Liver (tissue), 9 donors: Measurements from ENCODE around the gene KRTAP4-3. TPM values are rescaled to one million over a fixed set of nuclear protein-coding genes. Genes with fewer than 3 reads are reported as not detected.

ENCODE experiments used
- DNase-seq: peaks from one replicate; pipeline ENCODE4 v3.0.0-alpha.2; 2017; ENCODE audit warnings: low spot score
- H3K27ac ChIP-seq, 2 donors: one replicate each; pipeline ENCODE4 v1.7.0; 2013; ENCODE audit warnings: inconsistent platforms in 2 of 2, low read length in 2 of 2, control low read depth in 1 of 2, low read depth in 1 of 2, mild to moderate bottlenecking in 1 of 2
- H3K27me3 ChIP-seq, 4 donors: one replicate each; pipeline versions ENCODE4 v1.6.1 to v1.7.0; 2013; ENCODE audit warnings: low read length in 3 of 4, inconsistent platforms in 1 of 4, mild to moderate bottlenecking in 1 of 4, moderate library complexity in 1 of 4; ENCODE audit not compliant: control insufficient read depth in 4 of 4, insufficient read depth in 4 of 4
- H3K36me3 ChIP-seq, 4 donors: one replicate each; pipeline versions ENCODE4 v1.6.1 to v1.7.0; 2013; ENCODE audit warnings: low read length in 3 of 4, mild to moderate bottlenecking in 3 of 4, low read depth in 1 of 4, moderate library complexity in 1 of 4; ENCODE audit not compliant: control insufficient read depth in 4 of 4, insufficient read depth in 3 of 4
- H3K4me1 ChIP-seq, 4 donors: one replicate each; pipeline versions ENCODE4 v1.6.1 to v1.7.0; 2013; ENCODE audit warnings: low read length in 3 of 4, mild to moderate bottlenecking in 3 of 4, moderate library complexity in 1 of 4; ENCODE audit not compliant: control insufficient read depth in 4 of 4, insufficient read depth in 4 of 4
- H3K4me3 ChIP-seq, 3 donors: one replicate each; pipeline versions ENCODE4 v1.6.1 to v1.7.0; 2013; ENCODE audit warnings: low read length in 3 of 3, control low read depth in 1 of 3, low read depth in 1 of 3, mild to moderate bottlenecking in 1 of 3
- H3K9ac ChIP-seq, 2 donors: one replicate each; pipeline ENCODE4 v1.7.0; 2013; ENCODE audit warnings: low read length in 2 of 2, mild to moderate bottlenecking in 2 of 2, moderate library complexity in 2 of 2, control low read depth in 1 of 2, low read depth in 1 of 2
- H3K9me3 ChIP-seq, 4 donors: one replicate each; pipeline versions ENCODE4 v1.6.1 to v1.7.0; 2013; ENCODE audit warnings: low read length in 3 of 4; ENCODE audit not compliant: control insufficient read depth in 4 of 4
- EGR1 ChIP-seq, 2 donors: IDR thresholded peaks; 2 replicates each; pipeline ENCODE4 v1.6.1; 2016 to 2018; ENCODE audit warnings: antibody characterized with exemption in 2 of 2, low read depth in 2 of 2
- FOXA1 ChIP-seq: IDR thresholded peaks from 2 replicates; pipeline ENCODE4 v1.6.1; 2016; ENCODE audit warnings: antibody characterized with exemption
- FOXA2 ChIP-seq: IDR thresholded peaks from 2 replicates; pipeline ENCODE4 v1.6.1; 2016; ENCODE audit warnings: antibody characterized with exemption
- GABPA ChIP-seq, 2 donors: IDR thresholded peaks in 1 of 2; conservative IDR thresholded peaks in 1 of 2; 2 replicates each; pipeline ENCODE4 v1.6.1; 2016; ENCODE audit warnings: antibody characterized with exemption in 2 of 2, mild to moderate bottlenecking in 1 of 2, moderate library complexity in 1 of 2
- HNF4A ChIP-seq, 2 donors: conservative IDR thresholded peaks; 2 replicates each; pipeline ENCODE4 v1.6.1; 2016; ENCODE audit warnings: antibody characterized with exemption in 2 of 2, mild to moderate bottlenecking in 2 of 2
- HNF4G ChIP-seq: IDR thresholded peaks from 2 replicates; pipeline ENCODE4 v1.6.1; 2016; ENCODE audit warnings: antibody characterized with exemption
- JUND ChIP-seq, 2 donors: IDR thresholded peaks; 2 replicates each; pipeline ENCODE4 v1.6.1; 2016; ENCODE audit warnings: antibody characterized with exemption in 2 of 2
- MAX ChIP-seq: IDR thresholded peaks from 2 replicates; pipeline ENCODE4 v1.6.1; 2016; ENCODE audit warnings: antibody characterized with exemption
- NR2F2 ChIP-seq: IDR thresholded peaks from 2 replicates; pipeline ENCODE4 v1.6.1; 2016; ENCODE audit warnings: antibody characterized with exemption
- RAD21 ChIP-seq, 2 donors: IDR thresholded peaks; 2 replicates each; pipeline ENCODE4 v1.6.1; 2016; ENCODE audit warnings: antibody characterized with exemption in 2 of 2, mild to moderate bottlenecking in 2 of 2
- REST ChIP-seq: IDR thresholded peaks from 2 replicates; pipeline ENCODE4 v1.6.1; 2016; ENCODE audit warnings: antibody characterized with exemption, mild to moderate bottlenecking
- RXRA ChIP-seq, 2 donors: IDR thresholded peaks; 2 replicates each; pipeline ENCODE4 v1.6.1; 2017 to 2018; ENCODE audit warnings: antibody characterized with exemption in 2 of 2, mild to moderate bottlenecking in 1 of 2
- SP1 ChIP-seq: IDR thresholded peaks from 2 replicates; pipeline ENCODE4 v1.6.1; 2018; ENCODE audit warnings: antibody characterized with exemption, mild to moderate bottlenecking
- TAF1 ChIP-seq: conservative IDR thresholded peaks from 2 replicates; pipeline ENCODE4 v1.6.1; 2016; ENCODE audit warnings: antibody characterized with exemption, mild to moderate bottlenecking
- YY1 ChIP-seq: IDR thresholded peaks from 2 replicates; pipeline ENCODE4 v1.6.1; 2016; ENCODE audit warnings: antibody characterized with exemption, mild to moderate bottlenecking
- ZBTB33 ChIP-seq: IDR thresholded peaks from 2 replicates; pipeline ENCODE4 v1.6.1; 2016; ENCODE audit warnings: antibody characterized with exemption
- WGBS: extraction: QIAGEN DNeasy Blood & Tissue Kit; methylation state at CpG from one replicate; pipeline ENCODE4 v1.1.7; 2013; 5-methylcytosine and 5-hydroxymethylcytosine counted together
- polyA plus RNA-seq, 2 donors: library from polyadenylated mRNA; stranded (reverse) in 1 of 2; unstranded in 1 of 2; fragments of 200-250 nt in 1 of 2; fragments of >200 nt in 1 of 2; fragmentation: Nextera tagmentation in 1 of 2; extraction: Ambion mirVana in 1 of 2; gene quantifications; one replicate each; pipeline versions ENCODE4 v1.2.1 to v1.2.3, GENCODE V29; 2013 to 2015
- total RNA-seq, 2 donors: library from RNA; depleted of rRNA; stranded (reverse); fragments of >200 nt; gene quantifications; one replicate each; pipeline ENCODE4 v1.2.3, GENCODE V29; 2014
- TF ChIP-seq, protein P1 (sequence below): fragments of 150-350 bp; IDR thresholded peaks from 2 replicates; pipeline ENCODE4 v1.5.1; 2017; ENCODE audit warnings: improper control_type of control experiment, low read depth, low read length; ENCODE audit not compliant: missing input control
- TF ChIP-seq, protein P2 (sequence below): IDR thresholded peaks from 2 replicates; pipeline ENCODE4 v1.6.1; 2016; ENCODE audit warnings: antibody characterized with exemption
- donor health status: healthy.
- donor health status: healthy.
- donor health status: healthy.
- donor health status: healthy.
- donor health status: healthy.

Gene KRTAP4-3
- total and polyA plus RNA-seq, 4 donors: not detected

DNA sequence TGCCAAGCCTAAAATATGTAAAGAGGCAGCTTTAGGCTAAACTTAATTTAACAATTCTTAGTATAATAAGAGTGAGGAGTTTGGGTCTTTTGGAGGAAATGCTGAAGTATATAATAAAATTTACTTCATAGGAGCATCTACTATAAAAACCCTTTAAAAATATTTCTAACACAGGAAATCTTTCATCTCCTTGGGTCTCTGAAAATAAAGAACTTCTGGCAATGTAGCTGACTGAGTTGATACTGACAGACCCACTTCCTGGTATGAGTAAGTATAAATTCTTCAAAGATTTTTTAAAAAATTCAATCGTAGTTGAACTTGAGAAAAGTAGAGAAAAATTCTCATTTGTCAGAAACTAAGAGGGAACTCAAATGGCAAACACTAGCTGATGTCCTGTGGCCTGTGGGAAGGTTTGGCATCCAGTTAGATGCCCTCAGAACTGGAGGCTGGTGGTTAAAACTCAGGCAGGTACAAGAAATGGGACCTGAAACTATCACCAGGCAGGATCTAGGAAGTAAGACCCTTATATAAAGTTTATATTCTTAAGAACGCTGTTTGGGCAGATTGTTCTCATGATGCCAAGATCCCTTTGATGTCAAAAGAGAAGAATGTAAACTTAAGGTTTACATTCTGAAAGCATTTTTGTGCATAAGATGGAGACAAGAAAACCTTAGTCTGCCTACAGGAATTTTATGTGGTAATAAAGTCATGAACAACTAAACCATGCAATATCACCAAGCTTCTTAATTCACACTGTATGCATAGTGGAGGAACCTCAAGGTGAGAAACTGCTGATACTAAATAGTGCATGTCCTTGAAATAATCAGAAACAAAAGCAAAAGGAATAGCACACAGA is 33.9 kb downstream of the KRTAP4-3 start:
- H3K4me1 ChIP-seq: no peaks in the 10 kb centered on the region
- peaks cover 0 to 2% (median 0%) of the 10 kb centered on the region in 4 donors for H3K27me3 ChIP-seq
- no peak overlapping the region for H3K9ac ChIP-seq
- no peaks in the 10 kb centered on the region for H3K36me3 ChIP-seq
- 76% methylated on average over 2 of the region's 2 CpGs for WGBS
- no peak overlapping the region for H3K27ac ChIP-seq
- TF ChIP-seq RXRA (IDR thresholded peaks at IDR 0.05): no peak
- no peak for TF ChIP-seq TAF1
- no peak for TF ChIP-seq FOXA1
- TF ChIP-seq, protein P1, sequence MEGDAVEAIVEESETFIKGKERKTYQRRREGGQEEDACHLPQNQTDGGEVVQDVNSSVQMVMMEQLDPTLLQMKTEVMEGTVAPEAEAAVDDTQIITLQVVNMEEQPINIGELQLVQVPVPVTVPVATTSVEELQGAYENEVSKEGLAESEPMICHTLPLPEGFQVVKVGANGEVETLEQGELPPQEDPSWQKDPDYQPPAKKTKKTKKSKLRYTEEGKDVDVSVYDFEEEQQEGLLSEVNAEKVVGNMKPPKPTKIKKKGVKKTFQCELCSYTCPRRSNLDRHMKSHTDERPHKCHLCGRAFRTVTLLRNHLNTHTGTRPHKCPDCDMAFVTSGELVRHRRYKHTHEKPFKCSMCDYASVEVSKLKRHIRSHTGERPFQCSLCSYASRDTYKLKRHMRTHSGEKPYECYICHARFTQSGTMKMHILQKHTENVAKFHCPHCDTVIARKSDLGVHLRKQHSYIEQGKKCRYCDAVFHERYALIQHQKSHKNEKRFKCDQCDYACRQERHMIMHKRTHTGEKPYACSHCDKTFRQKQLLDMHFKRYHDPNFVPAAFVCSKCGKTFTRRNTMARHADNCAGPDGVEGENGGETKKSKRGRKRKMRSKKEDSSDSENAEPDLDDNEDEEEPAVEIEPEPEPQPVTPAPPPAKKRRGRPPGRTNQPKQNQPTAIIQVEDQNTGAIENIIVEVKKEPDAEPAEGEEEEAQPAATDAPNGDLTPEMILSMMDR: no peak
- TF ChIP-seq REST: no peak
- TF ChIP-seq MAX: no peak
- TF ChIP-seq JUND (IDR thresholded peaks at IDR 0.05): no peak
- TF ChIP-seq NR2F2: no peak
- TF ChIP-seq ZBTB33: no peak
- TF ChIP-seq HNF4A (conservative IDR thresholded peaks at IDR 0.05): no peak
- TF ChIP-seq RAD21 (IDR thresholded peaks at IDR 0.05): no peak
- TF ChIP-seq GABPA (IDR thresholded peaks at IDR 0.05 in 1 of 2, conservative IDR thresholded peaks at IDR 0.05 in 1 of 2): no peak
- TF ChIP-seq, protein P2, sequence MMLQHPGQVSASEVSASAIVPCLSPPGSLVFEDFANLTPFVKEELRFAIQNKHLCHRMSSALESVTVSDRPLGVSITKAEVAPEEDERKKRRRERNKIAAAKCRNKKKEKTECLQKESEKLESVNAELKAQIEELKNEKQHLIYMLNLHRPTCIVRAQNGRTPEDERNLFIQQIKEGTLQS: no peak
- no peak for TF ChIP-seq FOXA2
- TF ChIP-seq HNF4G: no peak
- no peak for TF ChIP-seq YY1
- no peak for TF ChIP-seq EGR1 (IDR thresholded peaks at IDR 0.05; ENCODE audit: low read depth in 2 of 2)
- TF ChIP-seq SP1: no peak
- no peak for DNase-seq
- peaks cover 0 to 4% (median 0%) of the 10 kb centered on the region in 4 donors for H3K9me3 ChIP-seq
- H3K4me3 ChIP-seq: no peak overlapping the region
